IPS-NIHi7 (cell line): ENCODE data around the gene DMBX1.

Source experiments
- DNase-seq: peaks from one replicate; pipeline ENCODE4 v3.0.0; 2012; ENCODE audit warnings: mixed read lengths; ENCODE audit errors: extremely low spot score

Gene DMBX1

GRCh38 chr1:46525253-46525983, 35.8 kb downstream of the DMBX1 start:
- DNase-seq = peak; percentile 39

GRCh38 chr1:46526013-46526690, 36.5 kb downstream of the DMBX1 start:
- DNase-seq = no peak

GRCh38 chr1:46526691-46527291, 37.2 kb downstream of the DMBX1 start:
- peak; percentile 60 for DNase-seq

DNA sequence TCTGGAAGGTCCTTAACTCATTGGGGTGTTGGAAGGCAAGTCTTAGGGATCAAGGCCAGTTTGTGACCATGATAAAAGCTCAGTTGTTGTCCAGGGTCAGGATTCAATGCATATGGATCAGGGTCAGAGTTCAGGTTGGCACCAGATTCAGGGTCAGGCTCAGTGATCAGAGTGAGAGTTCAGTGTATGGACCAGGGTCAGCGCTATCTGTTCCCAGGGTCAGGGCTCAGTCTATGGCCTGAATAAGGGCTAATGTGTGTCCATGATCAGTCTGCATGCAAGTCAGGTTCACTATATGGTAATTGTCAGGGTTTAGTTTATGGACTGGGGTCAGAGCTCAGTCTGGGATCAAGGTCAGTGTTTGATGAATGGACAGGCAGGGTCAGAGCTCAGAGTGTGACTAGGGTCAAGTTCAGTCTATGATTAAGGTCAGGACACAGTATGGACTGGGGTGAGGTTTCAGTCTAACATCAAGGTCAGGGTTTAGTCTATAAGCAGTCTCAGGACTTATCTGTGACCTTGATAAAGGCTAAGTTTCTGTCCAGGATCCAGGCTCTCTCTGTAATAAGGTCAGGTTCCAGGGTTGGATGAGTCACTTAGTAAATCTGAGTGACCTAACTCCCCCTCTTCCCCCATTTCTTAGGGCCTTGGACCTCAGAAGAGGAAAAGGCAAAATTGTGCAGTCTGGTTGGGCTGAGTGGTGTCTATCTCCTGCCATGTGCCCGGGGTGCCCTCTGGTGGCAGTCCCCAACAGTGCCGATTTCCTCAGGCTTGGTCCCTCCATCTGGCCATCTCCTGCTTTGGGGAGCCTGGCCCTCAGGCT, 38.0 kb downstream of the DMBX1 start:
- DNase-seq = peak; percentile 80

- DNase-seq = peak; percentile 63
Observed at GRCh38 chr1:46528297-46528955, 38.8 kb downstream of the DMBX1 start.

DNA sequence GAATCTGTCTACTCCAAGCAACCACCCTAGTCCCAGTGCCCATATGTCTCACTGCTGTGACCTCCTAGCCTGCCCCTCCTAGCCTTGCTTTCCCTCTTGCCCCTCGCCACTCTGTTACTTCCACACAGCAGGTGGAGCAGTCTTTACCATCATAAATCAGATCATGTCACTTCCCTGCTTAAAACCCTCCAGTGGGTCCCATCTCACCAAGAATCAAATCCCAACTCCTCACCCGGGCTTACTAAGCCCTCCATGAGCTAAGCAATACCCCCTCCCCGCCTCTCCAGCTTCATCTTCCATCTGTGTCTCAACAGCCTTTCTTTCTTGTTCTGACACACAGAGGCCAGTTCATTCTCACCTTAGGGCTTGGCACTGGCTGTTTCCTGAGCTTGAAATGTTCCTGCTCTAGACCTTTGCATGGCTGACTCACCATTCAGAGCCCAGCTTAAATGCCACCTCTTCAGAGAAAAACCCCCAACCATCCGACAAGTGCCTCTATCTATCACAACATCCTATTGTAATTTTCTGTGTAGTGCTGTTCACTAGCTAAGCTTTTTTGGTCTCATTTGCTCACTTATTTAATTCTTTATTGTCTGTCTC, 39.5 kb downstream of the DMBX1 start:
- DNase-seq = no peak

DNA sequence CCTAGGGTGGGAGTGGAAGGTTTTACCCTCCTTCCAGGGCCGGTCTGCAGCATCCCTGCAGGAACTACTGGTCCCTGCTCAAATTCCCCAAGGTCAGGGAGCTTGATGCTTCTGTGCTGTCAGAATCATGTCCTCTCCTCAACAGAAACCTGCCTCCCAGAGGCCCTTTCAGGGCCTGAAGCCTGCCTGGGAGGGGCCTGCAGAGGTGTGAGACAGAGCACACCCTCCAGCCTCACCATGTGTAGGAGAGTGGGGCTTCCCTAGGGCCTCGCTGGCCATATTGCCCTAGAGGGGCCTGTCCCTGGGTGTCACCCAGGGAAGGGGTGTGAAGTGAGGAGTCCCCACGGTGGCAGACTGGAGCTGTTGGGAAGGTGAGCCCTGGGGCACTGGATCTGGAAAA, 40.7 kb downstream of the DMBX1 start:
- DNase-seq = no peak

GRCh38 chr1:46530791-46531409, 41.3 kb downstream of the DMBX1 start:
- DNase-seq = peak; percentile 44

GRCh38 chr1:46532095-46532494, 42.5 kb downstream of the DMBX1 start:
- no peak for DNase-seq

DNA sequence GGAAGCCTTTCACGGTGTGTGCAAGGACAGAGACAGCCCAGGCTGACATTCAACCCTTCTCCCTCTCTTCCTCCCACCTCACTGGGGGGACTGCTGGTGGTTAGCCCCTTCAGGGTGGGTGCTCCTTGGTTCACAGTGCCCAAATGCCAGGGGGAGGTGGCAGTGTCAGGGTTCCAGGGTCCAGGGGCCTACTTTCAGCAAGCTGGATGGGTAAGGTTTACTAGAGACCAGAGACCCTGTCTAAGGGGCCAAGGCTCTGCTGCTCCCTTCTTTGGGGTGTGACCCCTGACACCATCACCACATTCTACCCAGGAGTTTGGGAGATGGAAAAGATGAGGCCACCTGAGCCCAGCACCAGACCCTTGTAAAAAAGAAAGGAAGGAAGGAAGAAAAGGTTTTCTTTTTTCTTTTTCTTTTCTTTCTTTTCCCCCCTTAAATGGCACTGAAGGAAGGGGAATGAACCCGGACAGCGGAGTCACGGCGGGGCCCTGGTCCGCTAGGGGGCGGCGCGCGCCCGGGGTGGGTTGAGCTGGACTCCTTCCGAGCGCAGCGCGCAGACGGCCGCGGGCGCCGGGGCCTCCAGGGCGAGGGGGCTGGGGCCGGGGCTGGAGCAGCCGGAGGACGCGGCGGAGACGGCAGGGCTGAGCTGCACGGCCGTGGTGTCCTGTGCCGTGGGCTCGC, 43.0 kb downstream of the DMBX1 start:
- DNase-seq = peak; percentile 91

DNA sequence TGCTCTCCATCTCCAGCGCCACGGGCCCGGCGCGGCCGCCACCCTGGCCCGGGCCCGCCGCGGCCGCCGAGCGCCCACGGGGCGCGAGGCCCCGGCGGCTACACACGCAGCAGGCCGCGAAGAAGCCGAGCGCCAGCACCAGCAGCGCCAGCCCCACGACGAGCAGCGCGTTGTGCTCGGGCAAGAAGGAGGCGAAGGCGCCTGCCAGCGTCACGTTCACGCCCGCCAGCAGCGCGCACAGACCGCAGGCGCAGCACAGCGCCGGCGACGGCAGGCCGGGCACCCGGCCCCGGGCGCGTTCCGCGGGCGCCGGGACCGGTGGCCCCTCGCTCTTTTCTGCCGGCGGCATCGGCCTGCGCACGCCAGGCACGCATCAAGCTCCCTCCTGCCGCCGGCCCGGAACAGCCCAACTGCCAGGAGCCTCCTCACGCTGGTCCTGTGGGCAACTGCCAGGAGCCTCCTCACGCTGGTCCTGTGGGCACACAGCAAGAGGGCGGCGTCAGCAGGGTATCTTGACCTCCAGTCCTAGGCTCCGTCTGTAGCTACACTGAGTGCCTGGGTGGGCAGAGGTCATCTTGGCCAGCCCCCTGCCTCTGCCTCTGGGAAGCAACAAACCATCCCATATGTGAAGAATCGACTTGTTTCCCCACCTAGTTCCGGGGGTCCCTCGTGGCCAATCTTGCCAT, 43.7 kb downstream of the DMBX1 start:
- DNase-seq = peak; percentile 60

GRCh38 chr1:46535063-46535462, 45.4 kb downstream of the DMBX1 start:
- DNase-seq = peak; percentile 41

DNA sequence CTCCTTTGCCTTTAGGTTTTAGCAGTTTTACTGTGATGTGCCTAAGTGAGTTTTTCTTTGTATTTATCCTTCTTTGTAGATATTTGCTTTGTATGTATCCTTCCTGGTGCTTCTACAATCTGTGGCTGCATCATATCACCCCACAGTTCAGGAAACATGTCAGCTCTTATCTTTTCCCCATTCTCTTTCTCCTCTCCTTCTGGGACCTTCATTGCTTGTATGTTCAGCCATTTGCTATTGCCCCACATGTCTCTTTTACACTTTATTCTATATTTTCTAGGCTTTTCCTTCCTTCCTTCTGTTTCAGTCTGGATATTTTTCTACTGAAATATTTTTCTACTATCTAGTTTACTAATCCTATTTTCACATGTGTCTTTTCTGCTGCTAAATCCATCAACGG, 46.9 kb downstream of the DMBX1 start:
- DNase-seq = no peak

GRCh38 chr1:46537651-46538050, 48.0 kb downstream of the DMBX1 start:
- DNase-seq = no peak

- DNase-seq = no peak
Observed at GRCh38 chr1:46538147-46538546, 48.5 kb downstream of the DMBX1 start.
